ENCODE results near the gene TMEM272. TPM values are rescaled to one million over a fixed set of nuclear protein-coding genes. Genes with fewer than 3 reads are reported as not detected.

The TMEM272 gene
- total RNA-seq, 4 donors from 2014 or later = 0.40 to 0.57 TPM; not detected in 2

DNA sequence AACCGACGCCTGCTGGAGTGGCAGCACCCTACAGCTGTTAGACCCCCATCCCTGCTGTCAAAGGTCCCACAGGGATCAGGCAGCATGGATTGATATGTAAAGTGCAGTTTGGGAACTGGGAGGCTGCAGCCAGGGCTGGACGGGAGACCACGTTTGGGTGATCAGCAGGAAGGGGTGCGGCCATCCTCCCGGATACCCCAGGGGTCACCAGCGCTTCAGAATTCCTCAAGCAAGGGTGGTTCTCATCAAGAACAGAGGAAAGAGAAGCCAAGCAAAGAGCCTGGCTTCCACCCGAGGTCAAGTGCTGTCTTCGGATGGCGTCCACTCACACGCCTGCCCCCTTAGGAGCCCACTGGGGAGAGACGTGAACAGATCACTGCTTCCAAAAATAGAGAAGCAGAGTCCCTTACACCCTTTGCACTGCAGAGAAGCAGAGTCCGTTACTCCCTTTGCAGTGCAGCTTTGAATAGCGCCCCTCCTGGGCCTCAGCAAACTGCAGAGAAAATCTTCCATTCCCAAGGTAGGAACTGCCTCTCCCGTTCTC lies 76.5 kb downstream of the TMEM272 start:
- H3K27ac ChIP-seq = no peak overlapping the region
- H3K36me3 ChIP-seq = peaks cover 0 to 6% (median 0%) of the 10 kb centered on the region in 3 donors

DNA sequence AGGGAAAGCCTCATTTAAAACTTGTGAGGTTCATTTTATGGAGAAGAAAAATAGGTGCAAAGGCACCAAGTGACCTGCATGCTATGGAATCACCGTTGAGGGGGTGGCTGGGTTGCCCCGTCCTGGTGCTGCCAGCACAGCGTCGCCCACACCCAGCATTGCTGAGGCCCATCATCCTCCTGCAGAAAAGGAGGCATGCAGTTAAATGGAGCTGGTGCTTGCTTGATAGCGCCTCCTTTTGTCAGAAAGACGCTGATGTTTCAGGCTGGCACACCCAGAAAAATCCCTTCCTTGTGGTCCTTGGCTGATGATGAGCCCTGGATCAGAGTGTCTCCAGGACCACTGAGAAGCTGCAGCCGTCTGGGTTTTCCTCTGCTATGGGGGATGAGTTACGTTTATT lies 77.9 kb downstream of the TMEM272 start:
- H3K4me1 ChIP-seq = peaks cover 4 to 14% (median 9%) of the 10 kb centered on the region in 4 donors
- no peaks in the 10 kb centered on the region for H3K27me3 ChIP-seq
- no peaks in the 10 kb centered on the region for H3K9me3 ChIP-seq
- no peak for DNase-seq
- H3K27ac ChIP-seq = no peak overlapping the region
- TF ChIP-seq, protein P1, sequence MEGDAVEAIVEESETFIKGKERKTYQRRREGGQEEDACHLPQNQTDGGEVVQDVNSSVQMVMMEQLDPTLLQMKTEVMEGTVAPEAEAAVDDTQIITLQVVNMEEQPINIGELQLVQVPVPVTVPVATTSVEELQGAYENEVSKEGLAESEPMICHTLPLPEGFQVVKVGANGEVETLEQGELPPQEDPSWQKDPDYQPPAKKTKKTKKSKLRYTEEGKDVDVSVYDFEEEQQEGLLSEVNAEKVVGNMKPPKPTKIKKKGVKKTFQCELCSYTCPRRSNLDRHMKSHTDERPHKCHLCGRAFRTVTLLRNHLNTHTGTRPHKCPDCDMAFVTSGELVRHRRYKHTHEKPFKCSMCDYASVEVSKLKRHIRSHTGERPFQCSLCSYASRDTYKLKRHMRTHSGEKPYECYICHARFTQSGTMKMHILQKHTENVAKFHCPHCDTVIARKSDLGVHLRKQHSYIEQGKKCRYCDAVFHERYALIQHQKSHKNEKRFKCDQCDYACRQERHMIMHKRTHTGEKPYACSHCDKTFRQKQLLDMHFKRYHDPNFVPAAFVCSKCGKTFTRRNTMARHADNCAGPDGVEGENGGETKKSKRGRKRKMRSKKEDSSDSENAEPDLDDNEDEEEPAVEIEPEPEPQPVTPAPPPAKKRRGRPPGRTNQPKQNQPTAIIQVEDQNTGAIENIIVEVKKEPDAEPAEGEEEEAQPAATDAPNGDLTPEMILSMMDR (IDR thresholded peaks at IDR 0.05) = no peak
- no peak for TF ChIP-seq POLR2A (IDR thresholded peaks at IDR 0.05)
- H3K36me3 ChIP-seq = peaks cover 0 to 3% (median 0%) of the 10 kb centered on the region in 3 donors
- H3K4me3 ChIP-seq = no peak overlapping the region

More for the DNA sequence above, 76.5 kb downstream of the TMEM272 start:
- no peak for TF ChIP-seq POLR2A (IDR thresholded peaks at IDR 0.05)
- TF ChIP-seq, protein P1 (IDR thresholded peaks at IDR 0.05) = no peak
- H3K27me3 ChIP-seq = no peaks in the 10 kb centered on the region
- H3K4me1 ChIP-seq = peaks cover 4 to 14% (median 9%) of the 10 kb centered on the region in 4 donors
- H3K9me3 ChIP-seq = no peaks in the 10 kb centered on the region
- no peak for DNase-seq
- H3K4me3 ChIP-seq = no peak overlapping the region

DNA sequence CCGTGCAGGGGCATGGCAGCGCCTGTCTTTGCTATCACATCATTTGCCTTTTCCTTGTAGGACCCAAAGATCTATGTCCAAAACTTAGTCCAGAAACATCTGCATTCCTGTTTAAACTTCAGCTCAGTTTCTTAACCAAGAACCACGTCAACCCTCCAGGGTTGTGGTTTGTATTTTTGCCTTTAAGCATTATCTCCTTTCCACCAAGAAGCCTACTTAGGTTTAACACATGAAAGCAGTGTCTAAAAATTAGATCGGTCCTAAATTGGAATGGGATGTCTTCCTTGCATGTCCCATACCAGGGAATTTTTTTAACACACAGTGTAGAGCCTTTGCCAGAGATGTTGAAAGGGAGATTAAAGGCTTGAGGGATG lies 79.8 kb downstream of the TMEM272 start:
- no peak for DNase-seq
- Histone ChIP-seq H3K9me3 (no peaks in the 10 kb centered on the region), H3K27me3 (no peaks in the 10 kb centered on the region), H3K27ac (peak overlapping the region; percentile 26 to 74 (median 70)), H3K36me3 (peaks cover 0 to 3% (median 0%) of the 10 kb centered on the region in 3 donors), H3K4me1 (peaks cover 4 to 14% (median 9%) of the 10 kb centered on the region in 4 donors), H3K4me3 (no peak overlapping the region)
- TF ChIP-seq, protein P1 (IDR thresholded peaks at IDR 0.05) = no peak
- TF ChIP-seq POLR2A (IDR thresholded peaks at IDR 0.05) = no peak

DNA sequence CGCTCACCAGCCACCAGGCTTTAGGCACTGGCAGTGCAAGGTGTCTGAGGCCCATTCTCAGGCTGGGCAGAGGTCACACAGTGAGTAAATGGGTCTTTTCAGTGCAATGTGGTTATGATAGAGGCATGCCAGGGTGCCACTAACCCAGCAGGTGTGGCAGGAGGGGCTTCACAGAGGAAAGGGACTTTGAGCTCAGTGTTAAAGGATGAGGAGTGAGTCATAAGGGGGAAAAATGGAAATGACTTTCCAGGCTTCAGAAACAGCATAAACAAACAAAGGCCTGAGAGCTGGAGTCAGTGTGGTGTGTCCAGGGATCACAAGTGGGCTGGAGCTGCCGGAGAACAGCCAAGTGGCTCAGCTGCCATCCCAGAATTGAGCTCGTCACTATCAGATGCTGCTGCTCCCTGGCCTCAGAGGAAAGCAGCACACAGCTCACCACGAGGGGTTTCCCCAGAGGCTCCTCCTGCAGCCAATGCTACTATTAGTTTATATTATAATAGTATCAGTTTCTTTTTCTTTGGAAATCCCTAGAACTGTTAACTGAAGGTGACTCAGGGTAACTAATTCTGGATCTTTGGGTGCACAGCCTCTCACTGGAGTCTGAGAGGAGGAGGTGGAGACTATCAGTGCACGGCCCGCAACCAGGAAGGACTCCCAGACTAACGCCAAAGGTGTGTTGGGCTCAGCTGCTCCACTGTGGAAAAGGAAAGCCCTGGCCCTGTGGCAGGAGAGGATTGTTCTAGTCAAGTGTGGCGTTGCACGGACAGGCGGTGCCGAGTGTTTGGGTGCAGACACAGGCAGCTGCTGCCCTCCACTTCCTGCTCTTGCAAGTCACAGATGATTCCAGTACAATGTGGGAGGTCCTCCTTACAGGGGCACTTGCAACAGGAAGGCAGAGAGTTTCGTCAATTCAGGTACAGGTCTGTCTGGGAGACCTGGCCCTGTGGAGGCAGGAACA lies 80.5 kb downstream of the TMEM272 start:
- DNase-seq = peak; percentile 37 to 78 (median 59)
- Histone ChIP-seq H3K36me3 (peaks cover 0 to 3% (median 0%) of the 10 kb centered on the region in 3 donors), H3K4me1 (peaks cover 4 to 14% (median 9%) of the 10 kb centered on the region in 4 donors), H3K4me3 (no peak overlapping the region), H3K27me3 (no peaks in the 10 kb centered on the region), H3K27ac (peak overlapping the region; percentile 26 to 74 (median 70)), H3K9me3 (no peaks in the 10 kb centered on the region)
- TF ChIP-seq, protein P1 (IDR thresholded peaks at IDR 0.05) = peak in 2 of 6 experiments; percentile 12 to 19
- no peak for TF ChIP-seq POLR2A (IDR thresholded peaks at IDR 0.05)

DNA sequence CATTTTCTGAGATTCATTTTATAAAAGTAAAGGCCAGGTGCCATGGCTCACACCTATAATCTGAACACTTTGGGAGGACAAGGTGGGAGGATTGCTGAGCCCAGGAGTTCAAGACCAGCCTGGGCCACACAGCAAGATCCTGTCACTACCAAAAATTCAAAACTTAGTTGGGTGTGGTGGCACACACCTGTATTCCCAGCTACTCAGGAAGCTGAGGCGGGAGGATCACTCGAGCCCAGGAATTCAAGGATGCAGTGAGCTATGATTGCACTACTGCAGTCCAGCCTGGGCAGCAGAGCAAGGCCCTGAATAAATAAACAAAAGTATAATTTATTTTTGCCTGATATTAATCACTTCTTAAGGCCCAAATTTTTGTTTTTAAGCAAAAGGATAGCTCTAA lies 81.5 kb downstream of the TMEM272 start:
- no peaks in the 10 kb centered on the region for H3K27me3 ChIP-seq
- TF ChIP-seq, protein P1 (IDR thresholded peaks at IDR 0.05) = no peak
- TF ChIP-seq POLR2A (IDR thresholded peaks at IDR 0.05) = no peak
- no peaks in the 10 kb centered on the region for H3K9me3 ChIP-seq
- peaks cover 4 to 14% (median 9%) of the 10 kb centered on the region in 4 donors for H3K4me1 ChIP-seq
- H3K36me3 ChIP-seq = peaks cover 0 to 13% (median 0%) of the 10 kb centered on the region in 3 donors
- no peak overlapping the region for H3K4me3 ChIP-seq
- peak overlapping the region in 1 of 4 donors; percentile 43 for H3K27ac ChIP-seq
- no peak for DNase-seq

Other genes starting within 250 kb of the TMEM272 start
- 10 to 100 TPM in 3 of 4 donors, 1 to 10 TPM in 1; 8.1 to 21.7 (median 12.5) TPM for gene DHRS12, start 41.0 kb downstream of the TMEM272 start, total RNA-seq
- not detected for gene CCDC70, start 16.8 kb upstream of the TMEM272 start, total RNA-seq
- gene ATP7B, start 166.3 kb upstream of the TMEM272 start, total RNA-seq = 10 to 100 TPM in 3 of 4 donors, 1 to 10 TPM in 1; 5.0 to 40.2 (median 33.0) TPM
- gene ALG11, start 167.2 kb upstream of the TMEM272 start, total RNA-seq = 10 to 100 TPM; 18.6 to 23.1 (median 21.6) TPM
- 10 to 100 TPM; 17.2 to 20.1 (median 18.6) TPM for gene UTP14C, start 179.5 kb upstream of the TMEM272 start, total RNA-seq

Measured in Peyer's patch (tissue), 4 donors.